H9 (cell line): ENCODE data around the gene VEZF1. TPM values are rescaled to one million over a fixed set of nuclear protein-coding genes. Genes with fewer than 3 reads are reported as not detected.
A peak's percentile ranks its signal among the peaks of the same experiment; 100 is the strongest.

Experiments used
- DNase-seq: peaks from one replicate; pipeline ENCODE4 v3.0.0-alpha.2; 2017
- H2AFZ ChIP-seq: one replicate; pipeline ENCODE4 v1.6.1; 2013; ENCODE audit warnings: mild to moderate bottlenecking, low read length, control low read depth, moderate library complexity
- H2AK5ac ChIP-seq: 2 replicates; pipeline ENCODE4 v1.6.1; 2013; ENCODE audit warnings: low read length, control low read depth, mixed read lengths; ENCODE audit not compliant: insufficient read length
- H2BK120ac ChIP-seq: one replicate; pipeline ENCODE4 v1.6.1; 2013; ENCODE audit warnings: low read depth, mild to moderate bottlenecking, low read length, control low read depth, inconsistent platforms; ENCODE audit not compliant: poor library complexity, severe bottlenecking
- H2BK12ac ChIP-seq: 2 replicates; pipeline ENCODE4 v1.6.1; 2013; ENCODE audit warnings: low read length, control low read depth, mixed read lengths, low read depth; ENCODE audit not compliant: insufficient read length
- H2BK15ac ChIP-seq: 2 replicates; pipeline ENCODE4 v1.6.1; 2013; ENCODE audit warnings: low read depth, low read length, control low read depth
- H2BK20ac ChIP-seq: one replicate; pipeline ENCODE4 v1.6.1; 2013; ENCODE audit warnings: low read depth, mild to moderate bottlenecking, low read length, control low read depth, inconsistent platforms; ENCODE audit not compliant: poor library complexity, severe bottlenecking
- H2BK5ac ChIP-seq: 2 replicates; pipeline ENCODE4 v1.6.1; 2013; ENCODE audit warnings: low read length, control low read depth, mixed read lengths; ENCODE audit not compliant: insufficient read length
- H3K14ac ChIP-seq: 2 replicates; pipeline ENCODE4 v1.6.1; 2013; ENCODE audit warnings: low read length, control low read depth; ENCODE audit not compliant: insufficient read depth
- H3K18ac ChIP-seq: 2 replicates; pipeline ENCODE4 v1.6.1; 2013; ENCODE audit warnings: low read depth, mild to moderate bottlenecking, mixed read lengths, low read length, control low read depth; ENCODE audit not compliant: insufficient read length
- H3K23ac ChIP-seq: 2 replicates; pipeline ENCODE4 v1.6.1; 2013; ENCODE audit warnings: low read length, control low read depth, mixed read lengths, low read depth; ENCODE audit not compliant: insufficient read length
- H3K23me2 ChIP-seq: 2 replicates; pipeline ENCODE4 v1.6.1; 2013; ENCODE audit warnings: low read depth, mild to moderate bottlenecking, mixed read lengths, low read length, control low read depth; ENCODE audit not compliant: insufficient read length, poor library complexity, severe bottlenecking
- H3K27ac ChIP-seq: 2 replicates; pipeline ENCODE4 v1.5.1; 2013; ENCODE audit warnings: low read length, control low read depth, mixed read lengths, low read depth; ENCODE audit not compliant: insufficient read length
- H3K27me3 ChIP-seq: 2 replicates; pipeline ENCODE4 v1.6.1; 2013; ENCODE audit warnings: low read length, control low read depth, inconsistent platforms; ENCODE audit not compliant: insufficient read depth
- H3K4ac ChIP-seq: 2 replicates; pipeline ENCODE4 v1.6.1; 2013; ENCODE audit warnings: low read depth, mild to moderate bottlenecking, control low read depth, inconsistent platforms, low read length, moderate library complexity
- H3K4me1 ChIP-seq: 2 replicates; pipeline ENCODE4 v1.6.1; 2013; ENCODE audit warnings: low read length, control low read depth, inconsistent platforms; ENCODE audit not compliant: insufficient read depth
- H3K4me2 ChIP-seq: 2 replicates; pipeline ENCODE4 v1.6.1; 2013; ENCODE audit warnings: low read length, control low read depth, mixed read lengths; ENCODE audit not compliant: insufficient read length, insufficient read depth
- H3K56ac ChIP-seq: 2 replicates; pipeline ENCODE4 v1.6.1; 2013; ENCODE audit warnings: low read depth, mild to moderate bottlenecking, mixed read lengths, low read length, control low read depth; ENCODE audit not compliant: insufficient read length
- H3K79me1 ChIP-seq: 2 replicates; pipeline ENCODE4 v1.6.1; 2013; ENCODE audit warnings: low read depth, mild to moderate bottlenecking, moderate library complexity, low read length, control low read depth, inconsistent platforms; ENCODE audit not compliant: insufficient read depth, poor library complexity, severe bottlenecking
- H3K79me2 ChIP-seq: 2 replicates; pipeline ENCODE4 v1.6.1; 2013; ENCODE audit warnings: low read length, control low read depth, inconsistent platforms; ENCODE audit not compliant: insufficient read depth
- H3K9ac ChIP-seq: 2 replicates; pipeline ENCODE4 v1.6.1; 2013; ENCODE audit warnings: low read length, control low read depth, mixed read lengths; ENCODE audit not compliant: insufficient read length; ENCODE audit errors: extremely low read depth
- H3K9me3 ChIP-seq: one replicate; pipeline ENCODE4 v1.6.1; 2013; ENCODE audit warnings: low read depth, low read length, inconsistent platforms; ENCODE audit not compliant: control insufficient read depth
- H3T11ph ChIP-seq: one replicate; pipeline ENCODE4 v1.6.1; 2013; ENCODE audit warnings: mild to moderate bottlenecking, low read length, control low read depth, inconsistent platforms
- H4K20me1 ChIP-seq: one replicate; pipeline ENCODE4 v1.6.1; 2013; ENCODE audit not compliant: control insufficient read depth, insufficient read length, insufficient read depth
- H4K5ac ChIP-seq: 2 replicates; pipeline ENCODE4 v1.6.1; 2013; ENCODE audit warnings: low read depth, mild to moderate bottlenecking, mixed read lengths, low read length, control low read depth; ENCODE audit not compliant: insufficient read length
- H4K8ac ChIP-seq: replicated peaks from 2 replicates; pipeline ENCODE4 v1.6.1; 2013; ENCODE audit warnings: low read length, control low read depth, mixed read lengths, low read depth; ENCODE audit not compliant: insufficient read length
- H4K91ac ChIP-seq: 2 replicates; pipeline ENCODE4 v1.6.1; 2013; ENCODE audit warnings: low read depth, mild to moderate bottlenecking, moderate library complexity, mixed read lengths, low read length, control low read depth; ENCODE audit not compliant: insufficient read length
- H3K27ac Mint-ChIP-seq, 3 experiments: 2 replicates in 2 of 3; 3 replicates in 1 of 3; pipeline ENCODE4 v1.8.0; 2020 to 2021; ENCODE audit warnings: mixed read lengths in 3 of 3, mild to moderate bottlenecking in 1 of 3, moderate library complexity in 1 of 3
- H3K27me3 Mint-ChIP-seq: 2 replicates; pipeline ENCODE4 v1.8.0; 2021; ENCODE audit warnings: low read depth, mild to moderate bottlenecking, moderate library complexity, mixed read lengths
- H3K36me3 Mint-ChIP-seq, 3 experiments: 2 replicates in 2 of 3; 3 replicates in 1 of 3; pipeline ENCODE4 v1.8.0; 2020 to 2021; ENCODE audit warnings: low read depth in 3 of 3, mixed read lengths in 3 of 3; ENCODE audit not compliant: insufficient read depth in 1 of 3
- H3K4me1 Mint-ChIP-seq, 2 experiments: 2 replicates each; pipeline ENCODE4 v1.8.0; 2020; ENCODE audit warnings: mixed read lengths in 2 of 2
- H3K4me3 Mint-ChIP-seq, 2 experiments: 2 replicates in 1 of 2; 3 replicates in 1 of 2; pipeline ENCODE4 v1.8.0; 2020 to 2021; ENCODE audit warnings: mild to moderate bottlenecking in 2 of 2, mixed read lengths in 2 of 2, moderate library complexity in 1 of 2
- H3K9me3 Mint-ChIP-seq, 2 experiments: 2 replicates in 1 of 2; 3 replicates in 1 of 2; pipeline ENCODE4 v1.8.0; 2020; ENCODE audit warnings: mild to moderate bottlenecking in 2 of 2, mixed read lengths in 2 of 2, moderate library complexity in 1 of 2
- CTCF ChIP-seq: fragments of 200-600 bp; sonication (generic); conservative IDR thresholded peaks from 3 replicates; pipeline ENCODE4 v1.8.0; 2021; ENCODE audit warnings: antibody characterized with exemption, mild to moderate bottlenecking
- WGBS: extraction: QIAGEN DNeasy Blood & Tissue Kit; methylation state at CpG from one replicate; pipeline ENCODE4 v1.1.7; 2013; ENCODE audit warnings: missing lambda C conversion rate, low lambda C conversion rate, mixed read lengths; ENCODE audit not compliant: insufficient read length; ENCODE audit errors: extremely low coverage; 5-methylcytosine and 5-hydroxymethylcytosine counted together
- total RNA-seq: library from RNA; stranded (reverse); gene quantifications from 2 replicates; pipeline ENCODE4 v1.2.1, GENCODE V29; 2021

Gene VEZF1
- total RNA-seq, 1 experiment from 2014 or later = 58.1 TPM

DNA sequence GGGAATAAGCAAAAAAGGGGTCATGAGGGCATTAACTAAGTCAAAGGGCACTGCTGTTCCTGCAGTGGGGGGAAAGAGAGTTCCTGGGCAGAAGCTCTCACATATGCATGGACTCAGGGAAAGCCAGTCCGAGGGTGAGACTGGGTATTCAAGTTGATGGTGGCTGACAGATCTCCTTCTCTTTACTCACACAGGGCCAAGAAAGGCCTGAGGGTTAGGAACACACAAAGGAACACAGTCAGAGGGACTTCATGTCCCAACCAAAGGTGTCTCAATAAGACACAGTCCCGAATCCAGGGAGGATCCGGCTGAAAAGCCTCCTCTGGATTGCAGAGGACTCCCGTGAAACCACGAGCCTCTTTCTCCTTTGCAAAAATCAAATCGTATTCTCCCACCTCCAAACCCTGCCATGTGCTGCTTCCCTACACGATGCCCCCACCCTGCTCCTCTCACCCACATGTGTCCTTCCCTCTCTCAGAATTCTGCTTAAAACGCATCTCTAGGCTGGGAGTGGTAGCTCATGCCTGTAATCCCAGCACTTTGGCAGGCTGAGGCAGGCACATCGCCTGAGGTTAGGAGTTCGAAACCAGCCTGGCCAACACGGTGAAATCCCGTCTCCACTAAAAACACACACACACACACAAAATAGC, 56.4 kb downstream of the VEZF1 start:
- Histone ChIP-seq H3K79me2 (no peaks in the 10 kb centered on the region), H2AK5ac (no peak overlapping the region), H3T11ph (no peak overlapping the region), H4K5ac (no peak overlapping the region), H3K4ac (no peak overlapping the region), H4K20me1 (no peaks in the 10 kb centered on the region), H2BK15ac (no peak overlapping the region), H3K27ac (no peak overlapping the region), H3K27me3 (no peaks in the 10 kb centered on the region; the same call in 1 of the 2 replicates), H4K91ac (no peak overlapping the region), H3K9me3 (no peaks in the 10 kb centered on the region), H4K8ac (no peak overlapping the region), H3K56ac (no peak overlapping the region), H3K4me1 (no peaks in the 10 kb centered on the region; the same call in 1 of the 2 replicates), H3K14ac (no peak overlapping the region), H3K79me1 (no peaks in the 10 kb centered on the region), H2BK120ac (no peak overlapping the region), H3K23me2 (no peaks in the 10 kb centered on the region), H3K9ac (no peak overlapping the region), H3K18ac (no peak overlapping the region), H2BK5ac (no peak overlapping the region), H2BK12ac (no peak overlapping the region), H2AFZ (no peak overlapping the region), H3K4me2 (no peak overlapping the region), H2BK20ac (no peak overlapping the region), H3K23ac (no peak overlapping the region)
- Mint-ChIP-seq H3K27me3 (peaks cover 48% of the 10 kb centered on the region), H3K27ac (peak overlapping the region in 1 of 3 experiments; percentile 83; a peak in 3 of 7 replicates), H3K36me3 (no peaks in the 10 kb centered on the region; a peak in 1 of 7 replicates), H3K4me1 (peaks cover 34 to 56% of the 10 kb centered on the region in 2 experiments), H3K4me3 (no peak overlapping the region; a peak in 1 of 5 replicates), H3K9me3 (no peaks in the 10 kb centered on the region)
- TF ChIP-seq CTCF = no peak
- no peak for DNase-seq
- no CpG with 5 or more reads among the region's 12 CpGs for WGBS
